CD4-positive, alpha-beta T cell treated with Interleukin-17A for 1 hour (primary cell): ENCODE results near the gene MANEAL.
"Not testable (repeated sequence)": the region's sequence is repeated elsewhere in the genome, so short reads cannot be mapped to it uniquely, and the experiment has no call there.

Source experiments
- DNase-seq: peaks from one replicate; pipeline ENCODE4 v3.0.0-alpha.2; 2020

Gene MANEAL

DNA sequence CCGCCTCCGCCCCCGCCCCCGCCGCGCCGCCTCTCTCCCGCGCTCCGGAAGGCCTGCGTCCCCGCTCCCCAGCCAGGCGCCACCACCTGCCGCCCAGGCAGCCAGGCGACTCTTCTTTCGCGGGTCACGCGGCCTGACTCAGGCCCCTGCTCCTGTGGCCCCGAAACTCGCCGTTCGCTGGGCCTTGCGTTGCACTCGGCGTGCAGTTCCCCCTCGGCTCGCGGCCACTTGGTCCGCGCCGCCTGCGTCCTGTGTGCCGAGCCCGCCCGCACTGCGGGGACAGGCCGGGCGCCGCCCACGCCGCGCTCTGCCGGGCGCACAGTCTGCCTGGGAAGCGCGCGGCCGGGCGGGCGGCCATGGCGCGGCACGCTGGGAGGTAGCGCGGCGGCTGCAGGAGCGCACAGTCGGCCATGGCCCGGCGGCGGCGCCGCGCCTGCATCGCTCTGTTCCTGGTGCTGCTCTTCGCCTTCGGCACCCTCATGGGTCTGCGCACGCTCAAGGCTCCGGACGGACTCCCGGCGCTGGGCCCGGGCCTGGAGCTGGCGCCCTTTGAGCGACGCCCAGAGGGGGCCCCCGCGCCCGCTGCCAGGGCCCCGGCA, at the start of gene MANEAL:
MANEAL (plus strand) TSS at position 75 of the 599 bp plus-strand sequence; CDS start at position 411, 336 bp downstream.
- DNase-seq, result peak; percentile 30

- DNase-seq, result no peak
These were observed 46.8 kb upstream of the MANEAL start for GRCh38 chr1:37746806-37747205.

- no peak for DNase-seq
These were observed 45.1 kb upstream of the MANEAL start for GRCh38 chr1:37748565-37748964.

DNA sequence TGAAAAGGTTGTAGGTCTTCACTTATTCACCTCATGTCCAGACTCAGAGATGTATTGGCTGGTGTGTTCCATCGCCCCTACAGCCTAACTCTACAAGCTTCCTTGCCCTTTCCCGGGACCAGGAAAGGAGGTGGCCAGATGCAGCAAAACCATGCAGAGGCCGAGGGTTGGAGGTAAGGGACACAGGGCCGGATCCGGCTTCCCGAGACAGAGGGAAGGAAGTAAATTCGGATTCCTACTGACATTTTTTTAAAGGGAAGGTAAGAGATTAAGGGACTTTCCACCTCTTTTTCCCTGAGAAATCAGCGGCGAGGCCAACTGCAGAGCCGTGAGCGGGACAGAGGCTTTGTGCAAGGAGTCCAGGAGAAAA, 41.4 kb upstream of the MANEAL start:
- DNase-seq, result no peak

- peak; percentile 6 for DNase-seq
These were observed 40.8 kb upstream of the MANEAL start for GRCh38 chr1:37752583-37753471.

- no peak for DNase-seq
These were observed 40.0 kb upstream of the MANEAL start for GRCh38 chr1:37753473-37754321.

DNA sequence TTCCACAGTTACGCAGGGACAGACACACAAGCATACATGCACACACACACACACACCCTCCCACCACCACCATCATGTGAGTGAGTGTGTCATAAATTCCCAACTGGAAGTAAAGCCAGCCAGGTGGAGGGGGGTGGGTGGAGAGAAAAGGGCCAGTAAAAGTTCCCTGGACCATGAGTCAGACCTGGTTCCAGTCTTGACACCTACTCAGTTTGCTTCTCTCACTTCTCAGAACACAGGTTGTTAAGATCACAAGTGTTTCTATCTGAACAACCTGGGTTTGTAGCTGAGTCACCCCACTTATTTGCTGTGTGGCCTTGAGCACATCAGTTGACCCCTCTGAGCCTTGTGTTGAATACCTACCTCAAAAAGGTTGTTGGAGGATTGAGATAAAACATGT, 38.4 kb upstream of the MANEAL start:
- DNase-seq, result no peak

DNA sequence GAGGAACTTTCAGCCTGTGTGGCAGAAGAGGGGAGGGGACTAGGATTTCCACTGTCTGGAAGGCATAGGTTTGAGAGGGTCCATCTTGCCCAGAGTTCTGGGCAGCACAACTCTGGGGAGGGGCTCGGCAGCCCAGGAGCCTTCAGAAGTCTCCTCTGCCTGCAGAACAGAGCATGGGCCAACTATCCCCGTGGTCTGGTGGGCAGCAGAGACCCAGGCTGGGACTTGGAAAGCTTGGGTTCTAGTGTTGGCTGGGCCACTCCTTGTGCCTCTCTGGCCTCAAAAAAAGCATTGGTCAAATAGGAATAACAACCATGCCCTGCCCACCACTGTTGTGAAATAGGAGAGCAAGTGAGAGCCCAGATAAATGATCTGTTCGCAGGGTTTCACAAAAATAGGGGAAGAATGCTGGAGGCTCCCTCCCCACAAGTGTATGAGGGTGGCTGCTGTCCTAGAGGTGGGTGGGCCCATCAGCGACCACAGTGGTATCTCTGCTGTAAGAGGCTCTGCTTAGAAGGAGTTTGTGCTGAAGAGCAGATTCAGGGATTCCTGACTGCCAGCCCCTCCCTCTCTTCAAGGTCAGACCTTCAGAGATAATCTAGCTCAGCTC, 37.6 kb upstream of the MANEAL start:
- DNase-seq, result no peak

DNA sequence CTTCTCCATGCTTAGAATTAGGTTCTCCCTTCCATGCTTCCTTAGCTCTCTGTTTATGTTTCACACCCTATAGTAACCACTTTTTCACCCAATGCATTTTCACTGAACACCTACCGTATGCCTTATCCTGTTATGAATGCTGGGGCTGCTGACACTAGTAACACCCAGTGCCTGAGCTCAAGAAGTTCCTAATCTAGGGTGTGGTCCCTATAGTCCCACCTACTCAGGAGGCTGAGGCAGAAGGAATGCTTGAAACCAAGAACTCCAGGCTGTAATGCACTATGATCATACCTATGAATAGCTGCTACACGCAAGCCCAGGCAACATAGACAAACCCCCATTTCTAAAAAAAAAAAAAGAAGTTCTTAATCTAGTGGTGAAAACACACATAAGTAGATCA, 34.2 kb upstream of the MANEAL start:
- DNase-seq, result no peak

- no peak for DNase-seq
These were observed 32.1 kb upstream of the MANEAL start for GRCh38 chr1:37761416-37762095.

GRCh38 chr1:37762516-37762915, 31.1 kb upstream of the MANEAL start:
- no peak for DNase-seq

- DNase-seq, result no peak
These were observed 29.7 kb upstream of the MANEAL start for GRCh38 chr1:37763791-37764413.

DNA sequence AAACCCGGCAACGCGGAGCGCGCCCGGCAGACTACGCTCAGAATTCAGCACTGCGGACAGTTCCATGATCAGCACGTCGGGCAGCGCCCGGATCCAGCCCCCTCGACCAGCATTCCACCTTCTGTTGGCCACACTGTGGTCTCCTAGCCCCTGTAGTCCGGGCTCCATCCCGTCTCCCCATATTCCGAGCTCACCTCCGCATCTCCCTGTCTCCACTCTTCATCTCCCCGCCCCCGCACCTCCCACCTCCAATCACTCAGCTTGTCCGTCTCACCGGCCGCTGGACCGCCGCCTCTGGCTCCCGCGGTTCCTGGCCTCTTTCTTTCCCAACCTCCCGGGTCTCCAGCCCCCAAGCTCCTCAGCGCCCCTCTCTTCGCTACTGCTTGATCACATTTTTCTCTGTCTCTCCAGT, 29.2 kb upstream of the MANEAL start:
- peak; percentile 10 for DNase-seq

GRCh38 chr1:37764888-37765441, 28.7 kb upstream of the MANEAL start, which contains the start of gene EPHA10:
Gene EPHA10, minus strand, starts transcription at chr1:37765120. Its CDS starts 54 bp downstream, at chr1:37765066.
- DNase-seq, result no peak

DNA sequence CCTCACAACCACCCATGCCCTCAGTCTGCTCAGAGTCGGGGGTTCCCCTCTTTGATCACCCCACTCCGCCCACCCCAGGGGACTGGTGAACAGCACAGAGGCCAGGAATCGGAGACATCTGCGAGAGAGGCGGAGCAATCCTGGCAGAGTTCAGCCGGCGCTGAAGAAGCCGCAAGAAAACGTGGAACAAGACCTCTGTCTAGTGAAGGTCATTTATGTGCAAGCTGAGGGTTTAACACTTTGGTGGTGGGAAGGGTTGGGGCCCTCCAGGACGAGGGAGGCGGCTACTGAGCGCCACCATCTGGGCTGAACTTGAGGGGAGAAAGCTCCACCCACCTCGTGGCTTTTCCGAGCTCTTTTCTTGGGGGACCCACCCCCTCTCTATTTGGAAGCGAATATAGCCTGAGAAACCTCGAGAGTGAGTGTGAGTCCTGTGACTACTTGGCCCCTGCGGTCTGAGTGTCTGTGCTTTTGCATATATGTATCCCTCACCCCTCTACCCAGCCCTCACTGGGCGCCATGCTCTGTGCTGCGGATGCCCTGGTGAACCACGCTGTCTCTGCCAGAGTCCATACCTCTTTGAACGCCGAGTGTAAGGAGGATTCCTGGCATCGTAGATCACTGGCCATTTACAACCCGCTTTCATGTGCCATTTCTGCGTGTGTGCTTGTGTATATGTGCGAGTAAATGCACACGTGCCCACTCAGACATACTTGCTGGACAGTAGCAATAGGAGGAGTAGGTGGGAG, 27.6 kb upstream of the MANEAL start:
- DNase-seq, result no peak

DNA sequence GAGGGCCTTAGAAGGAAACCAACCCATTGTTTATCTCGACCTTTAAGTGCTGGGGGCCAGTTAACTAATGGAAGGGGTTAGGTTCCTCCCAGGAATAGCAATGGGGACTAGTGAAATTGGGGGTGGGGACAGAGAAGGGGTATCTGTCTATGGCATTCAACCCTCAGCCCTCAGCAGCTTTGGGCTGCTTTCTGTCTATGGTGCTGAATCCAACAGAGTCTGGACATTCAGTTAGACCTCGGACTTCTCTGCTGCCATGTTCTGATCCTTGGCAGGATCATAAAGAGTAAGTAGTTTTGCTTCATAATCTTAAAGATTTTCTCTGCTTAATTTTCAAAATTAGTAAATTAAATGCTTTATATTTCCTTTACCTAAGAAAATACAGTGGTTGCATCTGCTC, 26.2 kb upstream of the MANEAL start:
- no peak for DNase-seq

DNA sequence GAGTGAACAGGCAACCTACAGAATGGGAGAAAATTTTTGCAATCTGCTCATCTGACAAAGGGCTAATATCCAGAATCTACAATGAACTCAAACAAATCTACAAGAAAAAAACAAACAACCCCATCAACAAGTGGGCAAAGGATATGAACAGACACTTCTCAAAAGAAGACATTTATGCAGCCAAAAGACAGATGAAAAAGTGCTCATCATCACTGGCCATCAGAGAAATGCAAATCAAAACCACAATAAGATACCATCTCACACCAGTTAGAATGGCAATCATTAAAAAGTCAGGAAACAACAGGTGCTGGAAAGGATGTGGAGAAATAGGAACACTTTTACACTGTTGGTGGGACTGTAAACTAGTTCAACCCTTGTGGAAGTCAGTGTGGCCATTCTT, 22.2 kb upstream of the MANEAL start:
- not testable (repeated sequence) for DNase-seq

DNA sequence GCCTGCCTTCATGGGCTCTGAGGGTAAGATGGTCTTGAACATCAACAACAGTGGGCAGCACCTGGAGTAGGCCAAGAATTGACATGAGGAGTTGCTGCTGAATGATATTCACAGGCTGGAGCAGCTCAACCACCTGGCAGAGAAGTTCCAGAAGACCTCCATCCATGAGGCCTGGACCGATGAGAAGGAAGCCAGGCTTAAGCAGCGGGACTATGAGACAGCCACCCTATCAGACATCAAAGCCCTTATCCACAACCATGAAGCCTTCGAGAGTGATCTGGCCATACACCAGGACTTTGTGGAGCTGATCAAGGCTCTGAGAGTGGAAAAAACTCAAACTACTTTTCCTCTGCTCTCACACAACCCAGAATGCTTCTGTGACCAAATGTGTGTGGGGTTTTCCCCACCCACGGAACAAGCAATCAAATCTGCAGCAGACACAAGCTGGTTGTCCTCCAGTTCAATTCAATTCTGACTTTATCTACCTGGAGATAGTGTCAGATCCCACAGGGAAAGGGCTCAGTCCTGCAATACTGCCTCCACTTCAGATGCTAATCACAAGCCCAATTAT, 16.6 kb upstream of the MANEAL start:
- no peak for DNase-seq

- DNase-seq, result no peak
These were observed 15.0 kb upstream of the MANEAL start for GRCh38 chr1:37778654-37779053.

DNA sequence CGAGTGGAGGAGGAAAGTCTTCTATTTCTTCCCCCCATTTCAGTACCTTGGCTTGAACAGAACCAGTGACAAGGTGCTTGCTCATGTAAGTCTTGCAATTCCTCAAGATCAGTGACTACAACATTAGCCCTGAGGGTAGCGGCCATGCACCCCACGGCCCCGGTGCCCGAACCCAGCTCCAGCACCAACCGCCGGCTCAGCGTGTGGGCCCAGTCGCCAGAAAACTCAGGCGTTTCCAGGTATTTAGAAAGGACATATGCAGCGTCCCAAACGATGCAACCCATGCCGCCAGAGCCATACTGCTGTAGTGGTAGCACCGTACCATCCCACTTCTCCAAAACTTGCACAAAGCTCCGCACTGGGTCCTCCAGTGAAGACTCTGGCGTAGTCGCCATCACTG, 11.2 kb upstream of the MANEAL start:
- no peak for DNase-seq
